Stimulated activated CD4-positive, alpha-beta T cell treated with anti-CD3 and anti-CD28 coated beads, Interleukin-12 subunit alpha, Interleukin-12 subunit beta, amount 100 ng/mL, for 48 hours (primary cell): ENCODE results near the gene ERN2.

Experiments used
- DNase-seq, 3 donors: peaks; one replicate each; pipeline ENCODE4 v3.0.0-alpha.2; 2020; ENCODE audit warnings: low read depth in 2 of 3, low spot score in 1 of 3

The ERN2 gene

GRCh38 chr16:23640931-23641765 lies 71.9 kb downstream of the ERN2 start, which contains the start of the genes DCTN5 and PALB2:
Gene DCTN5 (plus strand): TSS chr16:23641466. CDS start chr16:23641543, 77 bp downstream.
Gene PALB2 (minus strand): TSS chr16:23641310. CDS start chr16:23641157, 153 bp downstream.
- peak; percentile 77 to 88 (median 88) for DNase-seq

- no peak for DNase-seq
These were observed 72.4 kb downstream of the ERN2 start for GRCh38 chr16:23640615-23640930.
